NCI-H526 treated with DMSO at 0.1 percent for 48 hours (cell line): ENCODE data around the gene OTX1.

Experiments used
- DNase-seq: peaks from one replicate; lab custom pipeline; 2025; lab: John Stamatoyannopoulos, UW

Gene OTX1

GRCh38 chr2:63047321-63048279 is 3.0 kb upstream of the OTX1 start:
- DNase-seq = no peak

DNA sequence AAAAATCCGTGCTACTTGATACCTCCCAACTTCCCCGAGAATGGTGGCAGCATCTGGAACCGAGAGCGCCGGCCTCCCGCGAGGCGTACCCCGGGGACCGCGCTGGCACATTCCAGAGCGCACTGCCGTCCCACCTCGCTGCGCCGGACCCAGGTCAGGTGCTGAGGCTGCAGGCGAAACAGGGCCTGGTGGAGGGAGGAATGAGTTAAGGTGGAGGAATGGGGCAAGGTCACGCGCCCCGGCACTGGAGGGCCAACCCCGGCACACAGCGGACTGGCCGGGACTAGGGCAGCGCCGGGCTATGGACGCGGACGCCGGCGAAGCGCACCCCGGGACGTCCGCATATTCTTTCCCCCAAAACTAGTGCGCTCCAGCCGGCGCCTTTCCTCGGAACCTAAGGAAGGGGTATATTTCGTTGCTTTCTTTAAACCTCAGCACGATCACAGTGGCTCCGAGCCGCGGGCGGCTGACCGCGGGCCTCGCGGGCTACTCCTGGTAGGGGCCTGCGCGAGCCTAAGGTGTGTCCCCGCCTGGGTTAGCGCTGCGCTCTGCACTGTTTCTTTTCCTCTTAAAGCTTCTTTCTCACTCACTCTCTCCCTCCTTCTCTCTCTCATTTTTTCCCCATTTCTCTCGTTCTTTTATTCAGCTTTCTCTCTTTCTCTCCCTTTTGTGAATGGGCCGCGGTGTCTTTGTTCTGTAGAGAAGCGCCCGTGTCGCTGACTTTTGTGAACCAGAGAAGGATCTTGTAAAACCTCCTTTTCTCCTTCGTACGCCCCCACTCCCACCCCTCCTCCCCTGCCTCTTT is 2.1 kb upstream of the OTX1 start:
- no peak for DNase-seq

DNA sequence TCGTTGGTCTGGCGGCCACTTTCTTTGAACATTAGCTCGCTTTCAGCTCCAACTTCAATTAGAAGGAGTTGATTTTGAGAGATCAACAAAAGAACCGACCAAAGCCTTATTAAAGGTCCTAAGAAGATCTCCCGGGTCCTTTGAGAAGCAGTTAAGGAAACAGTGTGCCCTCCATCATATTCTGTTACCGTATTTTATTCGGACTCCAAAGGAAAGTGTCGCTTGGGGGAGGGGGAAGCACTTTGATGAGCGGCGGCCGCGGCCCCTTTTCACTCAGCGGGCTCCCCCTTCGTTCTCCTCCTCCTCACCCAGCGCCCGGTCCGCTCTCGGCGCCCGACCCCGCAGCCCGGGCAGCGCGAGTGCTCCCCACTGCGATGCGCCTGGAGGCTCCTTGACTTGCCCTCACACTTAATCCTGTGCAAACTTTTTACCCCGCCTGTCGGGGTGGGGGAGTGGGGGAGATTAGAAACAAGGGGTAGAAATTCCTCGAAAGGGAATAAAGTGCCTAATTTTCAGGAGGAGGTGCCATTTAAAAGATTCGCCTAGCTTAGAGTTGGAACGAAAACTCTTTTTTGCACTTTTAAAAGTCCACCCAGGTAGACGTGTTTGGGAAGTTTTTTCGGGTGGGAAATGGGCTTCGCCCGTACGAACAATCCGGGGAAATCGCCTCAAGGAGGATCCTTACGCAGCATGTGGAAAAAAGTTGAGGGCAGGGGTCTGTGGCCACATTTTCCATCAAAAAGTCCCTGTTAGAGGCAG is 1.2 kb upstream of the OTX1 start:
- no peak for DNase-seq

- no peak for DNase-seq
Measured at GRCh38 chr2:63049970-63050333, 678 bp upstream of the OTX1 start.

DNA sequence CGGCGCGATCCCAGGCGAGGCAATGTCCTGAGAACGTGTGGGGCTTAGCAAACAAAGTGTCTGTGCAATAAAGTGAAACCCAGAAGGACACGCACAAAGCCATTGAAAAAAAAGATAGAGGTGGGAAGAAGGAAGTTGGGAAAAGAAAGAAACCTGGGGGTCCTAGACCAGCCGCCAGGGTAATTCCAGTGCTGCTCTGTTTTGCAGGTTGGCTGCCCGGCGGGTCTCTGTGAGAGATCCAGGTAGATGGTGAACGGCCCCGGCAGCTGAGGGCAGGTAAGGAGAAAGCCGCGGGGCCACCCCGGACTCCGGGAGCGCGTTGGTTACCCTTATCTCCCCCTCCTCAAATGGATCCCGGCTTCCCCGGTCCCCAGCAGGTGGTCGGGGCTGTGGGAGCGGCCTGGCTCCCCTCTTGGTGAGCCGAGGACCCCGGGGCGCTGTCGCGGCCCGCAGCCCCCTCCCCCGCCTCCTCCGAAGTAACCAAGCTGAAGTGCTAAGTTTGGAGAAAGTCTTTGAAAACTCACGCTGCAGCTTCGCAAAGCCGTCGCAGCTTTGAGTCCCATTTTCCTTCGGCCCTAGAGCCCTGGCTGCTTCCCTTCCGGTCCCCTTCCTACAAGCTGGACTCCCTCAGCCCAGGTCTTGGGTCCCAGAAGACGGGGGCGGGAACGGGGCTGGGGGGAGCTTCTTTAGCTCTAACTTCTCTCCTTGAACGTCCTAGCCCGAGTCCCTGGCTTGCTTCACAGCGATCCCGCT is 588 bp downstream of the OTX1 start:
- DNase-seq = no peak

- no peak for DNase-seq
Measured at GRCh38 chr2:63051795-63052333, 1.2 kb downstream of the OTX1 start.

DNA sequence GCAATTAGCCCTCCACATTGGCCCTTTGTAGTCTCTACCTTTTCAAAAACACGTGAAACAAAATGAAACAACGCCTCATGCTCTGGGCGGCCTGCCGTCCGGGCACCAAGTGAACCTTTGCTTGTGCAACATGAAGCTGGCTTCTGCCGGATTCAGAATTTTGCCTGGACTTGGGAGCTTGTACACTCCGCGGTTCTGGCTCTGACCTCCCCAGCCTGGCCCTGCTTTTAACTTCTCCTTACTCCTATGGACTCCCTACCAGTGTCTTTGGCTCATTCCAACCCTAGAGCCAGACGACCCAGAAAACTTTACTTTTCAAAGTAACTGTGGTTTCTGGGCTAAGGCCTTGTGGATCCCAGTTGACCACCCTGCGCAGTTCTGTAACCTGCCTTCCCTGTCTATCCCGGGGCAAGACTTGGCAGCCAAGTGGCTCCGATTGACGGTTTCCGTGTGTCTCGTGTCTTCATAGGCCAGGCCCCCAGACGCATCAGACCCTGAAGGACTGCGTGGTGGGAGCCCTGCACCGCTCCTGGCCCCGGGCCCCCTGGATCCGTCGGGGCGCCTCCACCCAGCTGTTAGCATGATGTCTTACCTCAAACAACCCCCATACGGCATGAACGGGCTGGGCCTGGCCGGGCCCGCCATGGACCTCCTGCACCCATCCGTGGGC is 1.9 kb downstream of the OTX1 start:
- DNase-seq = no peak

DNA sequence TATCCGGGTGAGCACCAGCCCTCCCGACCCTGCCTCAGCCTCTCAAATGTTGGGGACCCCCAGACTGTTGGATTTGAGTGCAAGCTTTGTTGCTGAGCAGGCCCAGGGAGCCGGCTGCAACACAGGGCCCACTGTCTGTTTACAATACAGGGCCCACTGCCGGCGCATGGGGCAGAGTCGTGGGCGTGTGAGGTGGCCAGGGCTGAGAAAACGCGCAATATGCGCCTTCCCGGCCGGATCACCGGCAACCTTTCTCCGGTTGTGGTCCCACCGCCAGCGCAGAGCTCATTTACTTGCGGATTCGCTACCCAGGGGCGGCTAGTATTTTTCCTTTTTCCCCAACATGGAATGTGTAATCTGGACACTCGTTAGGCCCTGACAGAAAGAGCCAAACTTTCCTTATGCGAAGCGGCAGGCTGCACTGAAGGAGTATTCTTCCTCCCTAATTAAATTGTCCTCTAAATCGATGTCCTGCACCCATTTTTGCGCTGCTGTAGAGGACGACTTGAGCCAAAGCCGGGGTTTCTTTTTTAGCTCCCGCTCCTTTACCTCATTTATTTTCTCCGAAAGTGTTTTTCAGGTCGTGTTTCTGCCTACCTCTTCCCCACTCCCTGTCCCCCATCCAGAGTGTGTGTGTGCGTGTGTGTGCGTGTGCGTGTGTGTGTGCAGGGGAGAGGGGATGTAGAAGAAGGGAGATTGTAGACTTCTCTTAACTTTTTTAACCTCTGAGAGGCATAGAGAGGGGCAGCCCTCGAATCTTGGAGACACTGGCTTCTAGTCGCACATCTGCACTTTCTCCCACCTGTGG is 2.7 kb downstream of the OTX1 start:
- DNase-seq = no peak

GRCh38 chr2:63053889-63054602 is 3.4 kb downstream of the OTX1 start:
- DNase-seq = no peak

- DNase-seq = no peak
Measured at GRCh38 chr2:63054841-63055225, 4.2 kb downstream of the OTX1 start.

DNA sequence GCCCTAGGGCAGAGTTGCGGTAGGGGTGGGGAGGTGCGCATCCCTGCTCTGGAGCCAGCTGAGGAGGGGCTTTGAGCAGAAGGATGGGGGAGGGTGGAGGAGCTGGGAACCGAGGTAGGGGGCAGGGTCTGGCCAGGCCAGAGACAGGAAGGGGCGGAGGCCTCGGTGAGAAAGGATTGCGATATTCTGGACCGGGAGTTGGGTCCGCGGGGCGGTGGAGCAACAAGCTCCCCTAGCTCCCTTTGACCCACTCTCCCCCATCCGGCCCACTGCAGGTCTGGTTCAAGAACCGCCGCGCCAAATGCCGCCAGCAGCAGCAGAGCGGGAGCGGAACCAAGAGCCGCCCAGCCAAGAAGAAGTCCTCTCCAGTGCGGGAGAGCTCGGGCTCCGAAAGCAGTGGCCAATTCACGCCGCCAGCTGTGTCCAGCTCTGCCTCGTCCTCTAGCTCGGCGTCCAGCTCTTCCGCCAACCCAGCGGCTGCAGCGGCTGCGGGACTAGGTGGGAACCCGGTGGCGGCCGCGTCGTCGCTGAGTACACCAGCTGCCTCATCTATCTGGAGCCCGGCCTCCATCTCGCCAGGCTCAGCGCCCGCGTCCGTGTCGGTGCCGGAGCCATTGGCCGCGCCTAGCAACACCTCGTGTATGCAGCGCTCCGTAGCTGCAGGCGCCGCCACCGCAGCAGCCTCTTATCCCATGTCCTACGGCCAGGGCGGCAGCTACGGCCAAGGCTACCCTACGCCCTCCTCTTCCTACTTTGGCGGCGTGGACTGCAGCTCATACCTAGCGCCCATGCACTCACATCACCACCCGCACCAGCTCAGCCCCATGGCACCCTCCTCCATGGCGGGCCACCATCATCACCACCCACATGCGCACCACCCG is 4.8 kb downstream of the OTX1 start:
- no peak for DNase-seq

GRCh38 chr2:63056107-63057050 is 5.7 kb downstream of the OTX1 start:
- DNase-seq = no peak

DNA sequence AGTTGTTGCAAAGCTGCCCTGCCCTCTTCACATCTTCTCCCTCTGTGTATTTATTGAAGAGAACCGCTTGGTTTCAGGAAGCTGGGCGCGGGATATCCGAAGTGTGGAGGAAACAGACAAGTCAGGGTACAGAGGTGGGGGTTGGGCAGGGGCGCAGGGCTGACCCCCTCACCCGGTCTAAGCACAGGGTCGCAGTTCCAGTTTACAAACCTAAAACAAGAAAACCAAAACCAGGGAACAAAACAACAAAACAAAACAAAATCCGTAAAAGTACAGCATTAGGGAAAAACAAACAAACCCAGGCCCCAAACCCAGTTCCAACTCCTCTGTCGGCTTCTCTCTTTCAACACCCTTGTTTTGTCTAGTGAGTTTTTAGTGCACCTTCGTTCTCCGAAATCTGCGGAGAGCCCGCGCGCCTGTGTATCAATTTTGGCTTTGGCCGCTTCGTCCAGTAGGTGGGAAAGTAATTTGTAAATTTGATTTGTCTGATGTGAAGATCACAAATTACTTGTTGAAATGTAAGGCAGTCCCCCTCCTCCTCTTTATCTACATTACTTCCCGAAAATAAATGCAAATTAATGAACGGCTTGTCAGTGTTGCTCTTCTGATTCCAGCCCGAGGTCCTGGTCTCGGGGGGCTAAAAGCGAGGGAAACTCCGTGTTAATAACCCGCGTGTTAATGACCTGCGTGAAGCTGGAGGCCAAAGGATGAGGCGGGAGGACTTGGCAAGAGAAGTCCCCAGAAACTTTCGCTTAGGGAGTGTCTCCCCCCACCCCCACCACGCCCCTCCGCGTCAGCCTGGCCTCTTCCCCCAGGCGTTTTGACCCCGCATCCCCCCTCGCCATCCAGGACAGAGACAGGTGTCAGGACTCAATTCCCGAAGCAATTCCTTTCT is 6.9 kb downstream of the OTX1 start:
- no peak for DNase-seq

- DNase-seq = no peak
Measured at GRCh38 chr2:63058144-63058920, 7.7 kb downstream of the OTX1 start.
